Subcutaneous adipose tissue (tissue), 4 donors: ENCODE measurements around the gene MYOCOS. TPM values are rescaled to one million over a fixed set of nuclear protein-coding genes. Genes with fewer than 3 reads are reported as not detected.

ENCODE experiments used
- CTCF ChIP-seq: fragments of 450-650 bp; IDR thresholded peaks from one replicate; pipeline ENCODE4 v1.5.1; 2016; ENCODE audit warnings: low read depth, mild to moderate bottlenecking, control low read depth, antibody characterized with exemption, moderate library complexity
- total RNA-seq, 4 donors: library from RNA; depleted of rRNA; stranded (reverse); fragments of >200 nt; gene quantifications; one replicate each; pipeline ENCODE4 v1.1.0, GENCODE V29; 2016

MYOCOS gene
- total RNA-seq, 4 donors from 2014 or later: not detected

GRCh38 chr1:171654201-171654941 lies 32.3 kb downstream of the MYOCOS start:
- TF ChIP-seq CTCF: no peak

GRCh38 chr1:171654942-171655745 lies 33.1 kb downstream of the MYOCOS start:
- TF ChIP-seq CTCF: no peak

- TF ChIP-seq CTCF: no peak
Measured at GRCh38 chr1:171655746-171656116, 33.7 kb downstream of the MYOCOS start.

- TF ChIP-seq CTCF: no peak
Measured at GRCh38 chr1:171661076-171661650, 39.1 kb downstream of the MYOCOS start.

GRCh38 chr1:171663036-171663853 lies 41.2 kb downstream of the MYOCOS start:
- TF ChIP-seq CTCF: no peak

- no peak for TF ChIP-seq CTCF
Measured at GRCh38 chr1:171663854-171664575, 42.0 kb downstream of the MYOCOS start.
